AG09309 (cell line): ENCODE measurements around the gene PALM3.

Experiments used
- DNase-seq: peaks from one replicate; pipeline ENCODE4 v3.0.0-alpha.2; 2010; ENCODE audit warnings: low read depth
- H3K4me3 ChIP-seq: 2 replicates; pipeline ENCODE4 v1.5.1; 2011; ENCODE audit warnings: mild to moderate bottlenecking, low read depth, low read length, moderate library complexity; ENCODE audit not compliant: control insufficient read depth
- TF ChIP-seq, protein P1 (sequence below): IDR thresholded peaks from 2 replicates; pipeline ENCODE4 v1.5.1; 2011; ENCODE audit warnings: mild to moderate bottlenecking, low read depth, low read length, inconsistent platforms; ENCODE audit not compliant: insufficient read depth, control insufficient read depth; ENCODE audit errors: missing control alignments

PALM3 gene

DNA sequence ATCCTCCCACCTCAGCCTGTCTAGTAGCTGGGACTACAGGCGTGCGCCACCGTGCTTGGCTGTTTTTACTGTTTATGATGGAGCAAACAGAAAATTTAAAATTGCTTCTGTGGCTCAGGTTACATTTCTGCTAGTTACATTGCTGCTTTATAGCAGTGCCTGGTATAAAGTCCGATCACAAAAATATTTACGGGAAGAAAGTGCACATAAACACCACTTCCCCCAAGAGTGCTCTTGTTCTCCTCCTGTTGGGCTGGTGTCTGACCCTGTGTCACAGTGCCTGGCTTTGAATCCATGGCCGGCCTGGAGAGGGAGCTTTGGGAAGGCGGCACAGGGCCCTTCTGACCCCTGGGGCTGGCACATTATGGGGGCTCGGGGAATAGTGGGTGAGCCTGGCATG, 43.8 kb upstream of the PALM3 start:
- H3K4me3 ChIP-seq: no peak overlapping the region
- TF ChIP-seq, protein P1, sequence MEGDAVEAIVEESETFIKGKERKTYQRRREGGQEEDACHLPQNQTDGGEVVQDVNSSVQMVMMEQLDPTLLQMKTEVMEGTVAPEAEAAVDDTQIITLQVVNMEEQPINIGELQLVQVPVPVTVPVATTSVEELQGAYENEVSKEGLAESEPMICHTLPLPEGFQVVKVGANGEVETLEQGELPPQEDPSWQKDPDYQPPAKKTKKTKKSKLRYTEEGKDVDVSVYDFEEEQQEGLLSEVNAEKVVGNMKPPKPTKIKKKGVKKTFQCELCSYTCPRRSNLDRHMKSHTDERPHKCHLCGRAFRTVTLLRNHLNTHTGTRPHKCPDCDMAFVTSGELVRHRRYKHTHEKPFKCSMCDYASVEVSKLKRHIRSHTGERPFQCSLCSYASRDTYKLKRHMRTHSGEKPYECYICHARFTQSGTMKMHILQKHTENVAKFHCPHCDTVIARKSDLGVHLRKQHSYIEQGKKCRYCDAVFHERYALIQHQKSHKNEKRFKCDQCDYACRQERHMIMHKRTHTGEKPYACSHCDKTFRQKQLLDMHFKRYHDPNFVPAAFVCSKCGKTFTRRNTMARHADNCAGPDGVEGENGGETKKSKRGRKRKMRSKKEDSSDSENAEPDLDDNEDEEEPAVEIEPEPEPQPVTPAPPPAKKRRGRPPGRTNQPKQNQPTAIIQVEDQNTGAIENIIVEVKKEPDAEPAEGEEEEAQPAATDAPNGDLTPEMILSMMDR: no peak

DNA sequence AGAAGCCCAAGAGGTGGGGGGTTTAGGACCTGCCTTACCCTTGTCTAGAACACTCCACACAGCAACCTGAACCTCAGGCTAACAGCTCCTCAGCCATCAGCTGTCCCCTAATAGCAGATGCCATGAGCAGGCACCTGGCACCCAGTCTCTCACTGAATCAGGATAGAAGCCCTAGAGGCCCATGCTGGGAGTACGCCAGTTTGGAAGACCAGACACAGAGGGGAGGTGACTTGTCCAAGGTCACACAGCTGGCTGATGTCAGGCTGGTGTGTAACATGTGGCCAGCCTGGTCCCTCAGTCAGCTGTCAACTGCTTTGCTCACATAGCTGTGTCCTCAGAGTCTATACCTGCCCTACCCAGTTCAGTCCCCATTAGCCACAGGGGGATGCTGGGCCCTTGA, 41.4 kb upstream of the PALM3 start:
- TF ChIP-seq, protein P1: no peak
- DNase-seq: no peak
- no peak overlapping the region for H3K4me3 ChIP-seq

More for the DNA sequence above, 43.8 kb upstream of the PALM3 start:
- DNase-seq: no peak

DNA sequence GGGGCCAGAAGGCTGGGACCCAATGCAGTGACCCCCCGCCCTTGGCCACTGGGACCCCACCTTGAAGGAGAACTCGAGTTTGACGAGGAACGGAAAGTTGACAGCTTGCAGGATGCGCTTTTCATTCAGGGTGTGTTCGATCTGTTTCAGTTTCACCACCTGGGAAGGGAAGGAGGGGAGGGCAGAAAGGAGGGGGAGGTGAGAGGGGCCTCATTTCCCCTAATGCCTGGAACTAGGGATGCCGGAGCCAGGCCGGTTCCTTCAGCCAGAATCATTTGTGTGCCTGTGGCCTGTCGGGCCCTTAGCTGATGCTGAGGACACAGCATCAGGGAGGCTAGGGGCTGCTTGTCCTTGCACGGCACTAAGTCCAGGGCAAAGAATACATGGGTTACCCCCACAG, 40.9 kb upstream of the PALM3 start:
- TF ChIP-seq, protein P1: no peak
- no peak overlapping the region for H3K4me3 ChIP-seq
- no peak for DNase-seq

DNA sequence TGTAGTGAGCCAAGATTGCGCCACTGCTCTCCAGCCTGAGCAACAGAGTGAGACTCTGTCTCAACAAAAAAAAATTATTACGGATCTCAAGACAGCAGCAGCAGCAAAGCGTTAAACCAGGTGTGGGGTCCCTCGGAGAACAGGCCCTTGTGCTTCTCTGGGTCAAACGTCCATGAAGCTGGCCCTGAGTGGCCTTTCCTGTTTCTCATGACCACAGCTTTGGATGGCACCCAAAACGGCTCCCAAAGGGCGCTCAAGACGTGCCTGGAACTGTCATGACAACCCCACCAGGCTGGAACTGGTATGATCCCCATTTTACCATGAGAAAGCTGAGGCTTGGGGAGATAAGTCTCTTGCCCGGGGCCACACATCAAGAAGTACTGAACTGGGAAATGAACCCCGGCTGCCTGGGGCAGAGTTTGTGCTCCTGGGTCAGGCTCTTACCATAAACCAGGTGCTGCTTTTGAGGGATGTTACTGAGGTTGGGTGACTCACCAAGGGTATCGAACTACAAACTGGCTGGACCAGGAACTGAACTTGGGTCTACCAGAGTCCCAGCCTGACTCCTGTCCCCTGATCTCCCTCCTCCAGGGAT, 40.3 kb upstream of the PALM3 start:
- DNase-seq: no peak
- no peak overlapping the region for H3K4me3 ChIP-seq
- TF ChIP-seq, protein P1: no peak

DNA sequence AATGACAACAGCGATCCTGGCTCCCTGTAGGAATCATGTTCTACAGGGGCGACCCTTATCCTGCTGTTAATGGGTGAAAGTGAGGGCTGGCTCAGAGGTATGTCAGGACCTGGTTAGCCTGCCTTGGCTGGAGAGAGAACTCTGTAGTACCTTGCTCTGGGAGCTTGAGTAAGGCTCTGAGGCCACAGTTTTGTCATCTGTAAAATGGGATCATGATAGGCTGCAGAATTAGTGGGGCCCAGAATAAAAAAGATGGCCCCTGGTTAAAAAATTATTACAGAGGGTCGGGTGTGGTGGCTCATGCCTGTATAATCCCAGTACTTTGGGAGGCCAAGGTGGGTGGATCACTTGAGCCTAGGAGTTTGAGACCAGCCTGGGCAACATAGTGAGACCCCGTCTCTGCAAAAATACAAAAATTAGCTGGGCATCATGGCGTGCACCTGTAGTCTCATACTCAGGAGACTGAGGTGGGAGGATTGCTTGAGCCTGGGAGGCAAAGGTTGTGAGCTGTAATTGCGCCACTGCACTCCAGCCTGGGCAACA, 39.2 kb upstream of the PALM3 start:
- DNase-seq: no peak
- TF ChIP-seq, protein P1: no peak
- H3K4me3 ChIP-seq: no peak overlapping the region

DNA sequence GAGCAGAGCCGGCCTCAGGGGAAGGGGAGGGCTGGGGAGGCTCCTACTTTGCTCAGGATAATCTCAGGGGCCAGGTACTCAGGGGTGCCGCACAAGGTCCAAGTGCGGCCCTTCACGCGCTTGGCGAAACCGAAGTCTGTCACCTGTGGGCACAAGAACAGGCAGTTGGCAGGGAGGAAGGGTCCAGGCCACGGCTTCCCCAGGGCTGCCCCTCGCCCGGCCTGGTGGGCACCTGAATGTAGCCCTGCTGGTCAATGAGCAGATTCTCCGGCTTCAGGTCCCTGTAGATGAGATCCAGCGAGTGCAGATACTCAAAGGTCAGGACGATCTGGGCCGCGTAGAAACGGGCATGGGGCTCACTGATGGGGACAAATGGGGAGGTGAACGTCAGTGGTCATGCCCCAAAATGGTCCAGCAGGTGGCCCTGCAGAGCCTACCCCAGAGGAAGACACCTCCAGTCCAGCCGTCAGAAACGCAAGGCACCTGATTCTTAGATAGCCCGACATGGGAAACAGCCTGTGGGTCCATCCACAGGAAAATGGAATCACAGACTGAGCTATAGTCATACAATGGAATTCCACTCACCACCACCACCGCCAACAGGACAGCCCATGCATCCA, 35.8 kb upstream of the PALM3 start:
- TF ChIP-seq, protein P1: peak; percentile 20
- no peak overlapping the region for H3K4me3 ChIP-seq
- no peak for DNase-seq
